ENCODE measurements around the gene TEX36.

TEX36 gene

DNA sequence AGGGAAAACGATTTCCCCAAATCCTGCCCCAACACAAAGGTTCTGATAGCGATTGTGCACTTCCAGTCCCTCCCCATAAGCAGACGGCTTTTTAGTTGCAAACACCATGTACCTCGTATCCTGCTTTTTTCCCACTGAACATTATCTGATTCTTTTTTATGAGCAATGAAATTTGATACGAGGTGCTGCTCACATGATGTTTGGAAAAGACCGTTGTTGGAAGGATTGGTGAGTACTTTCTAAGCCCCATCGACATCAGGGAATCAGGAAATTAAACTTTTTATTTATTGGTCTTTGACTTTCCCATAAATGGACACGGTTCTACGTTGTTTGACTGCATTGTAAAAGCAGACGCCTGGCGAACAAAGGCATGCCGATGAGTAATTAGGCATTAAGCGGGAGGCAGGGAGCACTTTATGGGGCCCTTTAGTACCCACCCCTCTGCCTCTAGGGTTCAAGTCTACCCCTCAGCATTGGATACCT, 49.4 kb downstream of the TEX36 start:
- Histone ChIP-seq H3K36me3 (no peaks in the 10 kb centered on the region), H3K27me3 (peaks cover 3% of the 10 kb centered on the region; the same call in 1 of the 2 replicates), H3K9me3 (no peaks in the 10 kb centered on the region), H3K4me3 (ENCODE audit: low read depth, low read length) (no peak overlapping the region), H3K4me1 (no peaks in the 10 kb centered on the region)
- no peak for DNase-seq
- TF ChIP-seq, protein P1, sequence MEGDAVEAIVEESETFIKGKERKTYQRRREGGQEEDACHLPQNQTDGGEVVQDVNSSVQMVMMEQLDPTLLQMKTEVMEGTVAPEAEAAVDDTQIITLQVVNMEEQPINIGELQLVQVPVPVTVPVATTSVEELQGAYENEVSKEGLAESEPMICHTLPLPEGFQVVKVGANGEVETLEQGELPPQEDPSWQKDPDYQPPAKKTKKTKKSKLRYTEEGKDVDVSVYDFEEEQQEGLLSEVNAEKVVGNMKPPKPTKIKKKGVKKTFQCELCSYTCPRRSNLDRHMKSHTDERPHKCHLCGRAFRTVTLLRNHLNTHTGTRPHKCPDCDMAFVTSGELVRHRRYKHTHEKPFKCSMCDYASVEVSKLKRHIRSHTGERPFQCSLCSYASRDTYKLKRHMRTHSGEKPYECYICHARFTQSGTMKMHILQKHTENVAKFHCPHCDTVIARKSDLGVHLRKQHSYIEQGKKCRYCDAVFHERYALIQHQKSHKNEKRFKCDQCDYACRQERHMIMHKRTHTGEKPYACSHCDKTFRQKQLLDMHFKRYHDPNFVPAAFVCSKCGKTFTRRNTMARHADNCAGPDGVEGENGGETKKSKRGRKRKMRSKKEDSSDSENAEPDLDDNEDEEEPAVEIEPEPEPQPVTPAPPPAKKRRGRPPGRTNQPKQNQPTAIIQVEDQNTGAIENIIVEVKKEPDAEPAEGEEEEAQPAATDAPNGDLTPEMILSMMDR (IDR thresholded peaks at IDR 0.05; ENCODE audit: low read depth, low read length): no peak

DNA sequence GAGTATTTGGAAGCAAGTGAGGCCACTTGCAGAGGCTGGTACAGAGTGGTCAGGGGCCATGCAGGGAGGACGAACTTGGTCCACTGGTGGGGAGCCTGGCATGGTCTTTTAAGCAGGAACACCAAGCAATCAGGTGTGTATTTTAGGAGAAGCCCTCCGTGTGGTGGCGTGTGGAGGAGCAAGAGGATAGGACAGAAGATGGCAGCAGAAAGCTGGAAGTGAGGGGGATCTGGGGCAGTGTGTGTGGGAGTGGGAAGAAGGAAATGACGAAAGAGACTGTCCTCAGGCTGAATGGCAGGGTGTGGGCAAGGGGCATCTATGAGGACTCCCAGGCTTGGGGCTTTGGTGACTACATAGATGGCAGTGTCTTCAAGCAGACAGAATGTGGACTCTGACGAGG, 51.2 kb downstream of the TEX36 start:
- Histone ChIP-seq H3K4me3 (ENCODE audit: low read depth, low read length) (no peak overlapping the region), H3K4me1 (no peaks in the 10 kb centered on the region), H3K36me3 (no peaks in the 10 kb centered on the region), H3K9me3 (no peaks in the 10 kb centered on the region), H3K27me3 (peaks cover 3% of the 10 kb centered on the region; the same call in 1 of the 2 replicates)
- no peak for DNase-seq
- TF ChIP-seq, protein P1 (IDR thresholded peaks at IDR 0.05; ENCODE audit: low read depth, low read length): no peak

DNA sequence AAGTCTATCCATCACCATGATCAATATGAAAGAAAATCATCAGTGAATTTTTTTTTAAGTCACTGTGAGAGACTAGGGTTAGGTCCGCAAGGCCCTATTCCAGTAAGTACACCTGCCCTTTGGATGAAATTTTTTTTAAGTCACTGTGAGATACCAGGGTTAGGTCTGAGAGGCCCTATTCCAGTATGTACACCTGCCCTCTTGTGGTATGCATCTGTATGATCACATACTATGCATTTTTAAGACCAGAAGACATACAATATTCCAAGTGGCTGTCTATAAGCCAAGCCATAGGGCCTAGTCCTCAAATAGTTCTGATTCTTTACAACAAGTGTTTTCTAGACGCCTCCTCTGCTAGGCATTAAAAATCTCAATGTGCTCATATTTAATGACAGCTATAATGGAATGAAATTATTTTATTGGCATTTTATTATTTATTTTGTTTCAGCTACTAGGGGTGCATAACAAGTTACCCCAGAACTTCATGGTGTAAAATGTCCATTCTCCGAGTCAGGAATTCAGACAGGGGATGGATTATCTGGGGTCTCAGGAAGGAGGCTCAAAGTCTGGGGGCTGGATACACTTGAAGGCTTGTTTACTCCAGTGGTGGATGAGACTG, 53.1 kb downstream of the TEX36 start:
- H3K36me3 ChIP-seq: no peaks in the 10 kb centered on the region
- TF ChIP-seq, protein P1 (IDR thresholded peaks at IDR 0.05; ENCODE audit: low read depth, low read length): peak; percentile 62
- H3K4me1 ChIP-seq: no peaks in the 10 kb centered on the region
- H3K4me3 ChIP-seq (ENCODE audit: low read depth, low read length): no peak overlapping the region
- no peak for DNase-seq
- H3K27me3 ChIP-seq: peaks cover 3% of the 10 kb centered on the region; the same call in 1 of the 2 replicates
- no peaks in the 10 kb centered on the region for H3K9me3 ChIP-seq

DNA sequence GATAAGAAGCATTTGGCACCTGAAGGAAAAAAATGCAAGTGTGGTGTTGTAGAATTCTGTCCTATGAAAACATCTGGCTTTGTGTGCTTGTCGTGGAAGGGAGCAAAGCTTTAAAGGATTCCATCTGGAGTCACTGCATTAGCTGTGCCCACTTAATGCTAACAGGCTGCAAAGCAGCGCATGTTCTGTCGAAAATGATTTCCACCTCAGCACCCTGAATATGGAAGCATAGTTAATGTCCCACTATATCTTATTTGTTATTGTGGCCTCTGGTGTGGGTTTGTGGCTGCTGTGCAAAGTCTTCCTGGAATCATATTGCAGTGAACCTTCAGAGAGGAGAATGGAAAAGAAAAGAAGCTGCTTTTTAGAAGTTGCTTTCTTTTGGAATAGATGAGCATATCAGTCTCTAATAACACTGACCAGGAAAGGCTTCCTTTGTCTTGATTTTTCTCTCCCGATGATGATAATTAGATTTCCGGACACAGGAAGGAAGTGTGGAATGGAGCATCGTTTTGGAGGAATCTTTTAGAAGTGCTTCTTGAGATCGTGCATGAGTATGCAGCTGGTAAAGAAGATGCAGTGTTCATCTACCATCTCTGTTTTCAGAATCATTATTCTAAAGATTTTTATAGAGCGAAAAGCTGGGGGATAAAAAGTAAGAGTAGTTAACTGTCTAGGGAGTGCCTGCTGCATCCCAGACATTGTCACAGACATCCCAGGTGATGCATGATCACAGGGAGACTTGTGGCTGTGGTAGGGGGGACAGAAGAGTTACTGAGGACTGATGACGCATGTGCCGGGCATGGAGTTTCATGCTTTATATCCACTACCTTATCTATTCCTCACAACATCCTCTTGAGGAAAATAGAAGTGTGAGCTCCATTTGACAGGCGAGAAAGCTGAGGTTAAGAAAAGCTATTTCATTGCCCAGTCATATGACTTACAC, 54.6 kb downstream of the TEX36 start:
- Histone ChIP-seq H3K36me3 (no peaks in the 10 kb centered on the region), H3K9me3 (no peaks in the 10 kb centered on the region), H3K27me3 (peaks cover 2% of the 10 kb centered on the region; the same call in 1 of the 2 replicates), H3K4me3 (ENCODE audit: low read depth, low read length) (no peak overlapping the region), H3K4me1 (no peaks in the 10 kb centered on the region)
- TF ChIP-seq, protein P1 (IDR thresholded peaks at IDR 0.05; ENCODE audit: low read depth, low read length): no peak
- DNase-seq: no peak

DNA sequence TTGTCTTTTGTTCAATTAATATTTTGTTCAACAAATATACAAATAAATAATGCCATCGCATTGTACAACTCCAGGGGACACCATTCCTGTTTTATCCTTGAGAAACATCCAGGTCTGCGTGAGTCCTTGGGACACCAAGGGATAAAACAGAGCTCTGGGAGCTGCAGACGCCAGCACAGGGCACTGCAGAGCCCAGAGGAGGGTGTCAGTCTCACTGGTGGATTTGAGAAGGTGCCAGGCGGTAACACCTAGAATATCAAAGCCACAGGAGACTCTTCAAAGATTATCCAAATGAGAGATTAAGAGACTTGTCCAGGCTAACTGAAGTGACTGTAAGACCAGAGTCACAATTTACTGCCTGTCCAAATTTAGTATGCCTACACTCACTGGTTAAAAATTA, 55.3 kb downstream of the TEX36 start:
- DNase-seq: no peak
- Histone ChIP-seq H3K4me1 (no peaks in the 10 kb centered on the region), H3K4me3 (ENCODE audit: low read depth, low read length) (no peak overlapping the region), H3K27me3 (no peaks in the 10 kb centered on the region), H3K9me3 (no peaks in the 10 kb centered on the region), H3K36me3 (no peaks in the 10 kb centered on the region)
- TF ChIP-seq, protein P1 (IDR thresholded peaks at IDR 0.05; ENCODE audit: low read depth, low read length): no peak
